CD4-positive, alpha-beta T cell (primary cell): Measurements from ENCODE around the gene PRKD2. TPM values are rescaled to one million over a fixed set of nuclear protein-coding genes. Genes with fewer than 3 reads are reported as not detected.
A peak's percentile ranks its signal among the peaks of the same experiment; 100 is the strongest.

Experiments
- ATAC-seq: fragments of 200-7000 bp; cut with Tn5 transposase; one replicate; pipeline ENCODE4 v1.10.0; 2022; ENCODE audit warnings: mild to moderate bottlenecking; ENCODE audit not compliant: poor library complexity
- CTCF ChIA-PET: fragments of 350-600 bp; sonication (Branson Sonifier 250); formaldehyde crosslinking; loops from one replicate; lab custom pipeline; 2021; ENCODE audit warnings: antibody characterized with exemption, inconsistent platforms; lab: Charles Lee
- POLR2A ChIA-PET: fragments of 350-600 bp; sonication (Branson Sonifier 250); formaldehyde crosslinking; loops from one replicate; lab custom pipeline; 2021; ENCODE audit warnings: antibody characterized with exemption, inconsistent platforms; lab: Charles Lee
- DNase-seq, 14 experiments: peaks; one replicate each; pipeline ENCODE4 v3.0.0-alpha.2; 2013 to 2020; ENCODE audit warnings: mixed read lengths in 2 of 14
- H3K27ac ChIP-seq, 2 donors: one replicate each; pipeline versions ENCODE4 v1.5.1 to v1.7.0; 2013; ENCODE audit warnings: low read length in 2 of 2, low read depth in 1 of 2, mild to moderate bottlenecking in 1 of 2
- H3K27me3 ChIP-seq, 2 experiments: 1 replicate in 1 of 2; 2 replicates in 1 of 2; pipeline versions ENCODE4 v1.6.1 to v1.7.0; 2013; ENCODE audit warnings: low read length in 2 of 2, control low read depth in 1 of 2, mild to moderate bottlenecking in 1 of 2, moderate library complexity in 1 of 2; ENCODE audit not compliant: insufficient read depth in 2 of 2, control insufficient read depth in 1 of 2
- H3K36me3 ChIP-seq: one replicate; pipeline ENCODE4 v1.6.1; 2013; ENCODE audit warnings: low read length, control low read depth; ENCODE audit not compliant: insufficient read depth
- H3K4me1 ChIP-seq: one replicate; pipeline ENCODE4 v1.6.1; 2013; ENCODE audit warnings: low read length, control low read depth; ENCODE audit not compliant: insufficient read depth
- H3K4me3 ChIP-seq: one replicate; pipeline ENCODE4 v1.5.1; 2013; ENCODE audit warnings: mild to moderate bottlenecking, low read length, moderate library complexity
- H3K9me3 ChIP-seq, 2 experiments: 1 replicate in 1 of 2; 2 replicates in 1 of 2; pipeline versions ENCODE4 v1.6.1 to v1.7.0; 2013; ENCODE audit warnings: low read length in 2 of 2, mild to moderate bottlenecking in 2 of 2, control low read depth in 1 of 2, moderate library complexity in 1 of 2; ENCODE audit not compliant: control insufficient read depth in 1 of 2, insufficient read depth in 1 of 2
- H3K27ac Mint-ChIP-seq: one replicate; pipeline ENCODE4 v1.8.0; 2020; ENCODE audit warnings: mixed read lengths
- H3K27me3 Mint-ChIP-seq: one replicate; pipeline ENCODE4 v1.8.0; 2021; ENCODE audit warnings: mixed read lengths
- H3K36me3 Mint-ChIP-seq: one replicate; pipeline ENCODE4 v1.8.0; 2021; ENCODE audit warnings: low read depth, mixed read lengths
- H3K4me1 Mint-ChIP-seq: one replicate; pipeline ENCODE4 v1.8.0; 2021; ENCODE audit warnings: low read depth, mixed read lengths
- H3K4me3 Mint-ChIP-seq: one replicate; pipeline ENCODE4 v1.8.0; 2020; ENCODE audit warnings: mild to moderate bottlenecking, mixed read lengths
- H3K9me3 Mint-ChIP-seq: one replicate; pipeline ENCODE4 v1.8.0; 2020; ENCODE audit warnings: mixed read lengths
- CTCF ChIP-seq: fragments of 200-600 bp; IDR thresholded peaks from one replicate; pipeline ENCODE4 v1.8.0; 2022; ENCODE audit warnings: antibody characterized with exemption, mild to moderate bottlenecking
- intact Hi-C, 2 experiments: fragments of 100-400 bp; cut with DNase I in 1 of 2; cut with micrococcal nuclease in 1 of 2; formaldehyde crosslinking; loops; one replicate each; pipeline versions ENCODE4 v1.15.1 to v1.9.0; 2023 to 2025; cut with DNase I, micrococcal nuclease
- microRNA-seq: library from miRNA; unstranded; fragments of <30 nt; microRNA quantifications from one replicate; pipeline ENCODE4 v1.2.0, GENCODE V29; 2021; ENCODE audit warnings: borderline microRNAs expressed, borderline replicate concordance
- total RNA-seq, 174 experiments: library from RNA in 2 of 174; stranded (reverse) in 2 of 174; gene quantifications; one replicate each; pipeline ENCODE4 v1.2.3 and lab custom pipeline; 2021 to 2026

PRKD2 gene
- total RNA-seq, 2 experiments from 2014 or later, result 105 to 113 TPM

- no peaks in the 10 kb centered on the region for H3K27me3 Mint-ChIP-seq
- H3K4me1 Mint-ChIP-seq, result peaks cover 31% of the 10 kb centered on the region
- H3K36me3 Mint-ChIP-seq, result no peaks in the 10 kb centered on the region
- TF ChIP-seq CTCF, result no peak
- no peak overlapping the region for H3K4me3 Mint-ChIP-seq
- no peak overlapping the region for H3K27ac Mint-ChIP-seq
- Histone ChIP-seq H3K4me3 (no peak overlapping the region), H3K9me3 (no peaks in the 10 kb centered on the region), H3K4me1 (peaks cover 43% of the 10 kb centered on the region), H3K27me3 (no peaks in the 10 kb centered on the region), H3K27ac (no peak overlapping the region), H3K36me3 (no peaks in the 10 kb centered on the region)
- intact Hi-C loops, result no loop called here
- ATAC-seq (no peak), DNase-seq (peak in 1 of 14 experiments; percentile 44)
- CTCF ChIA-PET, result interaction anchor here (2.7 kb wide), 1 partner anchor 12 kb away, joined by 7 read pairs; no protein-coding TSS in a partner anchor
- H3K9me3 Mint-ChIP-seq, result no peaks in the 10 kb centered on the region
- POLR2A ChIA-PET, result no interaction called here
Observed at GRCh38 chr19:46626446-46626845, 90.5 kb downstream of the PRKD2 start.

GRCh38 chr19:46625731-46626130 is 91.2 kb downstream of the PRKD2 start:
- no peak for ATAC-seq
- DNase-seq, result no peak
- Mint-ChIP-seq H3K4me1 (peaks cover 33% of the 10 kb centered on the region), H3K9me3 (no peaks in the 10 kb centered on the region), H3K27me3 (no peaks in the 10 kb centered on the region), H3K36me3 (no peaks in the 10 kb centered on the region), H3K4me3 (no peak overlapping the region), H3K27ac (peak overlapping the region; percentile 71)
- Histone ChIP-seq H3K36me3 (no peaks in the 10 kb centered on the region), H3K27ac (no peak overlapping the region), H3K27me3 (no peaks in the 10 kb centered on the region), H3K9me3 (no peaks in the 10 kb centered on the region), H3K4me1 (peaks cover 50% of the 10 kb centered on the region), H3K4me3 (no peak overlapping the region)
- TF ChIP-seq CTCF, result no peak
- ChIA-PET POLR2A (interaction anchor here (1.2 kb wide), 1 partner anchor 14 kb away, joined by 4 read pairs; no protein-coding TSS in a partner anchor), CTCF (interaction anchor here (1.3 to 2.7 kb wide), 2 partner anchors 11 to 12 kb away, joined by 3 to 7 read pairs; no protein-coding TSS in a partner anchor)
- intact Hi-C loops, result no loop called here

DNA sequence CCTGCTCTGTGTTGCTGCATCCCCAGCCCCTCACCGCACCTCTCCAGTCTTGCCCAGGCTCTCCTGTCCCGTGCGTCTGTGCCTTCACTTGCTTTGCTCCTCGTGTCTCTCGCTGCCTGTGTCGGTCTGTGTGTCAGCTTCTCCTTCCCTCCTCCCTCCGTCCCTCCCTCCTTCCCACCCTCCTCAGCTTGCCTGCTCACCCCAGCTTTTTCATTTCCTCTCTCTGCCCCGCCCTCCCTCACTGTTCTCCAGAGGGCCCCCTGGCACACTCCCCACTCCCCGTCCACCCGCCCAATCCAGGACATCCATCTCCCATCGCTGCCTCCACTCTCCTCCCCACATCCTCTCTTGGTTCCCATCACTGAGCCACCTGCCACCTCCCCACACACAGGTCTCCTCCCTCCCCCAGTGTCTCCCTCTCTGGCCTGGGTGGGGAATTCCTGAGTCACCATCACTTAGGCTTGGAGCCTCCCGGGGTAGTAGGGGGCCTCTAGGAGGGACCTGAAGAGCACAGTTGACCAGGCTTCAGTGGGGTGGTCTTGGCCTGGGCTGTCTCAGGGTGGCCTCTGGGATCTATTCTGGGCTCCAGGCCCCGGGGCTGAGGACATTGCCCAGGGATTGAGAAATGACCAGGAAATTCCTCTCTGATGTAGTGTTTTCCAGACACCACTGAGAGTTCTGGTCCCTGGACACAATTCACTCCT is 91.8 kb downstream of the PRKD2 start, which contains the start of gene PTGIR:
Gene PTGIR, minus strand, starts transcription at position 132 of the 704 bp plus-strand sequence. CDS start 864 bp downstream, outside the sequence.
- H3K4me1 Mint-ChIP-seq, result peaks cover 38% of the 10 kb centered on the region
- H3K9me3 Mint-ChIP-seq, result no peaks in the 10 kb centered on the region
- peak in 3 of 14 experiments; percentile 46 to 58 (median 52) for DNase-seq
- peak within 1 kb of the TSS; percentile 62 for H3K4me3 Mint-ChIP-seq
- ChIA-PET CTCF (interaction anchor here (1.3 kb wide), 1 partner anchor 10 kb away, joined by 3 read pairs; no protein-coding TSS in a partner anchor), POLR2A (interaction anchor here (1.2 kb wide), 2 partner anchors 13 kb away, joined by 3 to 4 read pairs; no protein-coding TSS in a partner anchor)
- H3K27ac Mint-ChIP-seq, result peak within 1 kb of the TSS; percentile 71
- H3K27me3 Mint-ChIP-seq, result no peaks in the 10 kb centered on the region
- TF ChIP-seq CTCF, result no peak
- Histone ChIP-seq H3K27me3 (no peaks in the 10 kb centered on the region), H3K27ac (peak within 1 kb of the TSS in 1 of 2 donors; percentile 17), H3K36me3 (no peaks in the 10 kb centered on the region), H3K9me3 (no peaks in the 10 kb centered on the region), H3K4me3 (peak within 1 kb of the TSS; percentile 22), H3K4me1 (peaks cover 56% of the 10 kb centered on the region)
- intact Hi-C loops, result no loop called here
- no peaks in the 10 kb centered on the region for H3K36me3 Mint-ChIP-seq
- peak; percentile 35 for ATAC-seq

Small RNA genes within 50 kb of the gene (microRNA-seq; reads per million reads assigned to microRNA genes)
- 0.81 reads per million for gene MIR320E

Other genes starting within 250 kb of the PRKD2 start
- not detected for gene PNMA8A, start 245.6 kb downstream of the PRKD2 start, total RNA-seq
- gene PNMA8B, start 221.2 kb downstream of the PRKD2 start, total RNA-seq, result under 1 TPM; 0.14 to 0.19 TPM
- 100 to 1,000 TPM; 169 to 173 TPM for gene CALM3, start 115.8 kb downstream of the PRKD2 start, total RNA-seq
- gene PTGIR, start 92.0 kb downstream of the PRKD2 start, total RNA-seq, result under 1 TPM; 0.87 to 0.96 TPM
- not detected for gene GNG8, start 80.9 kb downstream of the PRKD2 start, total RNA-seq
- gene DACT3, start 55.9 kb downstream of the PRKD2 start, total RNA-seq, result under 1 TPM; 0.11 TPM
- gene FKRP, start 28.9 kb upstream of the PRKD2 start, total RNA-seq, result 10 to 100 TPM; 19.0 to 20.2 TPM
- 10 to 100 TPM; 90.0 to 94.0 TPM for gene STRN4, start 29.3 kb upstream of the PRKD2 start, total RNA-seq
- 1 to 10 TPM; 7.1 TPM for gene SLC1A5, start 71.5 kb upstream of the PRKD2 start, total RNA-seq
- 10 to 100 TPM; 24.5 to 26.9 TPM for gene AP2S1, start 133.7 kb upstream of the PRKD2 start, total RNA-seq
- 10 to 100 TPM; 15.7 to 16.1 TPM for gene ARHGAP35, start 143.9 kb upstream of the PRKD2 start, total RNA-seq